GM10248 (cell line): ENCODE results near the gene COG5.

Source experiments
- CTCF ChIA-PET: fragments of 300-600 bp; sonication (Branson Sonifier 250); formaldehyde crosslinking; extraction: SDS; loops from one replicate; lab custom pipeline; 2021; ENCODE audit warnings: antibody characterized with exemption; lab: Yijun Ruan, JAX
- POLR2A ChIA-PET: fragments of 350-650 bp; sonication (Branson Sonifier 250); formaldehyde crosslinking; extraction: SDS; loops from one replicate; lab custom pipeline; 2020; ENCODE audit warnings: antibody characterized with exemption; lab: Yijun Ruan, JAX
- DNase-seq: peaks from one replicate; pipeline ENCODE4 v3.0.0; 2012; ENCODE audit errors: extremely low spot score
- TF ChIP-seq, protein P1 (sequence below): IDR thresholded peaks from 2 replicates; pipeline ENCODE4 v1.5.1; 2012; ENCODE audit warnings: mild to moderate bottlenecking, low read depth; ENCODE audit errors: extremely low read depth, missing control alignments, control extremely low read depth

COG5 gene

DNA sequence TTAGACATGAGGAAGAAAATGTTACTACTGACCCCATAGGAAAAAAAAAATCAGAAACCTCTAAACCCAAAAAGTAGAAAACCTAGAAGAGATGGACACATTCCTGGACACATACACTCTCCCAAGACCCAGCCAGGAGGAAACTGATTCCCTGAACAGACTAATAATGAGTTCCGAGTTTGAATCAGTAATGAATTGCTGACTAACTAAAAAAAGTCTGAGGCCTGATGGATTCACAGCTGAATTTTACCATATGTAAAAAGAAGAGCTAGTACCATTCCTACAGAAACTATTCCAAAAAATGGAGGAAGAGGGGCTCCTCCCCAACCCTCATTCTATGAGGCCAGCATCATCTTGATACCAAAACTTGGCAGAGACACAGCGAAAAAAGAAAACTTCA lies 319.1 kb downstream of the COG5 start:
- CTCF ChIA-PET = no interaction called here
- POLR2A ChIA-PET = no interaction called here
- TF ChIP-seq, protein P1, sequence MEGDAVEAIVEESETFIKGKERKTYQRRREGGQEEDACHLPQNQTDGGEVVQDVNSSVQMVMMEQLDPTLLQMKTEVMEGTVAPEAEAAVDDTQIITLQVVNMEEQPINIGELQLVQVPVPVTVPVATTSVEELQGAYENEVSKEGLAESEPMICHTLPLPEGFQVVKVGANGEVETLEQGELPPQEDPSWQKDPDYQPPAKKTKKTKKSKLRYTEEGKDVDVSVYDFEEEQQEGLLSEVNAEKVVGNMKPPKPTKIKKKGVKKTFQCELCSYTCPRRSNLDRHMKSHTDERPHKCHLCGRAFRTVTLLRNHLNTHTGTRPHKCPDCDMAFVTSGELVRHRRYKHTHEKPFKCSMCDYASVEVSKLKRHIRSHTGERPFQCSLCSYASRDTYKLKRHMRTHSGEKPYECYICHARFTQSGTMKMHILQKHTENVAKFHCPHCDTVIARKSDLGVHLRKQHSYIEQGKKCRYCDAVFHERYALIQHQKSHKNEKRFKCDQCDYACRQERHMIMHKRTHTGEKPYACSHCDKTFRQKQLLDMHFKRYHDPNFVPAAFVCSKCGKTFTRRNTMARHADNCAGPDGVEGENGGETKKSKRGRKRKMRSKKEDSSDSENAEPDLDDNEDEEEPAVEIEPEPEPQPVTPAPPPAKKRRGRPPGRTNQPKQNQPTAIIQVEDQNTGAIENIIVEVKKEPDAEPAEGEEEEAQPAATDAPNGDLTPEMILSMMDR = no peak
- DNase-seq = no peak

DNA sequence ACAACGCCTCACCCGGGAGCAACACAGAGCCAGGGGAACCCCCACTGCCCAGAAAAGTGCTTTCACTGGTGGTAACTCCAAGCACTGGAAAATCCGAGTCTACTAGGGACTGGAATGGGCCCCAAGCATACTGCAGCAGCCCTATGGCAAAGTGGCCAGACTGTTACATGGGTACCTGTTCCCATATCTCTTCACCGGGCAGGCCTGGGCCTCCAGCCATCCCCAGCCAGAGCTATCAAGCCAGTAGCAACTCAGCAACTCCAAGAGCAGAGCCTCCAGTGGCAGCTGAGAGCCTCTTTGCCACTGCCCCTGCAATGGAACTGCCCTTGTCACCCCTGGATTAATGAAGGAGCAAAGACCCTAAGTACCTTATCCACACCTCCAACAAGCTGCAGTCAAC lies 321.5 kb downstream of the COG5 start:
- TF ChIP-seq, protein P1 = no peak
- no peak for DNase-seq
- CTCF ChIA-PET = no interaction called here
- POLR2A ChIA-PET = no interaction called here

DNA sequence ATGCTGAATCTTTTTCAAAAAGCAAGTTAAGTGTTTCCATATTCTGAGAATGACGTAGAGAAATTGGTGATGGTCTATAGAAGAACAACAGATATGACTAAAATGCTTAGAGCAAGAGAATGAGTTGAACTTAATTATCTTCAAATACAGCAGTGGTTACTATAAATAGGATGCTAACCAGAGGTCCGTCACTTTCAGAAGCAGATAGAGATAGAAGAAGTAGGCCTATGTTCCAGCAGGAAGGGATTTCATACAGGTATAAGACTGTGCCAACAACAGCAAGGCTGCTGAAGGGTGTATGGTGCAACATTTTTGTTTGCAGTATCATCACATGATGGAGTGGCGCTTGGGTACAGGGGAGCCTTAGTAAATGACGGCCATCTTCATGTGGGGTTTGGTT lies 326.3 kb downstream of the COG5 start:
- ChIA-PET CTCF (interaction anchor here (1.0 to 1.1 kb wide), 2 partner anchors 10 to 37 kb away, joined by 3 to 5 read pairs; no protein-coding TSS in a partner anchor), POLR2A (no interaction called here)
- TF ChIP-seq, protein P1 = no peak
- no peak for DNase-seq

GRCh38 chr7:107236862-107237261 lies 326.9 kb downstream of the COG5 start:
- no peak for DNase-seq
- TF ChIP-seq, protein P1 = no peak
- CTCF ChIA-PET = interaction anchor here (1.0 to 1.1 kb wide), 2 partner anchors 9 to 37 kb away, joined by 3 to 5 read pairs; no protein-coding TSS in a partner anchor
- POLR2A ChIA-PET = no interaction called here

- ChIA-PET POLR2A (no interaction called here), CTCF (no interaction called here)
- TF ChIP-seq, protein P1 = no peak
- no peak for DNase-seq
Measured at GRCh38 chr7:107234436-107234835, 329.3 kb downstream of the COG5 start.

GRCh38 chr7:107233981-107234380 lies 329.7 kb downstream of the COG5 start:
- TF ChIP-seq, protein P1 = no peak
- ChIA-PET POLR2A (no interaction called here), CTCF (interaction anchor here (1.4 kb wide), 1 partner anchor 12 kb away, joined by 3 read pairs; no protein-coding TSS in a partner anchor)
- DNase-seq = no peak
